GM23338 (cell line): ENCODE results near the gene IL1RL2. TPM values are rescaled to one million over a fixed set of nuclear protein-coding genes. Genes with fewer than 3 reads are reported as not detected.

Source experiments
- ATAC-seq: fragments of 200-7000 bp; cut with Tn5 transposase; 3 replicates; pipeline ENCODE4 v1.9.1; 2020
- DNase-seq: peaks from one replicate; pipeline ENCODE4 v3.0.0-alpha.2; 2015; ENCODE audit warnings: low spot score
- H2AFZ ChIP-seq: fragments of 200-600 bp; sonication (generic); 2 replicates; pipeline ENCODE4 v1.8.0; 2016; ENCODE audit warnings: antibody characterized with exemption, mild to moderate bottlenecking, moderate library complexity
- H3F3A ChIP-seq: fragments of 200-600 bp; sonication (generic); replicated peaks from 2 replicates; pipeline ENCODE4 v1.8.0; 2017; ENCODE audit warnings: antibody characterized with exemption, mixed run types, low read depth
- H3K27ac ChIP-seq: fragments of 200-600 bp; sonication (generic); 2 replicates; pipeline ENCODE4 v1.6.1; 2016; ENCODE audit warnings: low read depth
- H3K27me3 ChIP-seq: fragments of 200-600 bp; sonication (generic); 2 replicates; pipeline ENCODE4 v1.8.0; 2016; ENCODE audit warnings: mild to moderate bottlenecking, mixed run types, moderate library complexity; ENCODE audit not compliant: insufficient read depth
- H3K36me3 ChIP-seq: fragments of 200-600 bp; sonication (generic); 2 replicates; pipeline ENCODE4 v1.8.0; 2016; ENCODE audit warnings: mild to moderate bottlenecking; ENCODE audit not compliant: insufficient read depth
- H3K4me1 ChIP-seq: fragments of 200-600 bp; sonication (generic); 2 replicates; pipeline ENCODE4 v1.8.0; 2016; ENCODE audit warnings: mild to moderate bottlenecking, moderate library complexity; ENCODE audit not compliant: insufficient read depth
- H3K4me2 ChIP-seq: fragments of 200-600 bp; sonication (generic); 2 replicates; pipeline ENCODE4 v1.7.1; 2017; ENCODE audit warnings: mixed run types
- H3K4me3 ChIP-seq: fragments of 200-600 bp; sonication (generic); 2 replicates; pipeline ENCODE4 v1.6.1; 2016; ENCODE audit warnings: mixed run types
- H3K79me2 ChIP-seq: fragments of 200-600 bp; sonication (generic); replicated peaks from 2 replicates; pipeline ENCODE4 v1.8.0; 2017; ENCODE audit warnings: mild to moderate bottlenecking; ENCODE audit not compliant: insufficient read depth
- H3K9me2 ChIP-seq: fragments of 200-600 bp; sonication (generic); 2 replicates; pipeline ENCODE4 v1.8.0; 2017; ENCODE audit not compliant: insufficient read depth
- H4K20me1 ChIP-seq: fragments of 200-600 bp; sonication (generic); replicated peaks from 2 replicates; pipeline ENCODE4 v1.8.0; 2017; ENCODE audit warnings: mild to moderate bottlenecking; ENCODE audit not compliant: insufficient read depth
- H3K27ac Mint-ChIP-seq: 2 replicates; pipeline ENCODE4 v1.8.0; 2020; ENCODE audit warnings: inconsistent platforms, mild to moderate bottlenecking, moderate library complexity, mixed read lengths
- H3K27me3 Mint-ChIP-seq: 3 replicates; pipeline ENCODE4 v1.8.0; 2022; ENCODE audit warnings: low read depth, mild to moderate bottlenecking, moderate library complexity, mixed read lengths, inconsistent platforms; ENCODE audit not compliant: insufficient read depth, poor library complexity
- H3K36me3 Mint-ChIP-seq: 3 replicates; pipeline ENCODE4 v1.8.0; 2021; ENCODE audit warnings: low read depth, mild to moderate bottlenecking, inconsistent platforms, moderate library complexity, mixed read lengths
- H3K4me1 Mint-ChIP-seq: 3 replicates; pipeline ENCODE4 v1.8.0; 2020; ENCODE audit warnings: mild to moderate bottlenecking, inconsistent platforms, mixed read lengths
- H3K4me3 Mint-ChIP-seq: 3 replicates; pipeline ENCODE4 v1.8.0; 2021; ENCODE audit warnings: moderate library complexity, mild to moderate bottlenecking, inconsistent platforms, mixed read lengths
- H3K9me3 Mint-ChIP-seq: 3 replicates; pipeline ENCODE4 v1.8.0; 2020; ENCODE audit warnings: moderate library complexity, mild to moderate bottlenecking, inconsistent platforms, mixed read lengths
- CREB1 ChIP-seq: fragments of 250-450 bp; sonication (Bioruptor Pico); IDR thresholded peaks from 2 replicates; pipeline ENCODE4 v1.5.0; 2020; ENCODE audit warnings: low read depth, mild to moderate bottlenecking, moderate library complexity
- CTCF ChIP-seq, 2 experiments: fragments of 200-600 bp in 1 of 2; sonication (generic) in 1 of 2; conservative IDR thresholded peaks; 2 replicates each; pipeline versions ENCODE4 v1.5.1 to v1.6.1; 2016 to 2017; ENCODE audit warnings: antibody characterized with exemption in 2 of 2, low read depth in 2 of 2, mild to moderate bottlenecking in 2 of 2, moderate library complexity in 1 of 2
- EZH2 ChIP-seq: fragments of 200-600 bp; sonication (generic); IDR thresholded peaks from one replicate; pipeline ENCODE4 v1.8.0; 2017; ENCODE audit warnings: antibody characterized with exemption, mild to moderate bottlenecking, low read depth; ENCODE audit not compliant: unreplicated experiment
- EZH2phosphoT487 ChIP-seq: fragments of 200-600 bp; sonication (generic); IDR thresholded peaks from one replicate; pipeline ENCODE4 v1.8.1; 2018; ENCODE audit warnings: antibody characterized with exemption; ENCODE audit not compliant: unreplicated experiment
- JUNB ChIP-seq: IDR thresholded peaks from one replicate; pipeline ENCODE4 v1.6.1; 2016; ENCODE audit warnings: antibody characterized with exemption; ENCODE audit not compliant: unreplicated experiment
- NANOG ChIP-seq: IDR thresholded peaks from 2 replicates; pipeline ENCODE4 v1.6.1; 2016; ENCODE audit warnings: antibody characterized with exemption, borderline replicate concordance
- POLR2AphosphoS5 ChIP-seq: IDR thresholded peaks from 2 replicates; pipeline ENCODE4 v1.6.1; 2016; ENCODE audit warnings: antibody characterized with exemption, low read depth
- STAT1 ChIP-seq: IDR thresholded peaks from one replicate; pipeline ENCODE4 v1.6.1; 2016; ENCODE audit warnings: antibody characterized with exemption; ENCODE audit not compliant: unreplicated experiment
- ZNF114 ChIP-seq: fragments of 250-450 bp; sonication (Bioruptor Pico); IDR thresholded peaks from 2 replicates; pipeline ENCODE4 v1.5.0; 2020; ENCODE audit warnings: mild to moderate bottlenecking, moderate library complexity
- ZNF331 ChIP-seq: fragments of 250-450 bp; sonication (Bioruptor Pico); IDR thresholded peaks from 2 replicates; pipeline ENCODE4 v1.5.0; 2020; ENCODE audit warnings: low read depth, mild to moderate bottlenecking, moderate library complexity
- ZNF462 ChIP-seq: fragments of 250-450 bp; sonication (Bioruptor Pico); IDR thresholded peaks from 2 replicates; pipeline ENCODE4 v1.5.0; 2020; ENCODE audit warnings: mild to moderate bottlenecking, moderate library complexity
- polyA plus RNA-seq: library from polyadenylated mRNA; unstranded; fragments of >200 nt; fragmentation: Nextera tagmentation; extraction: Ambion mirVana; gene quantifications from 2 replicates; pipeline ENCODE4 v1.2.1, GENCODE V29; 2016
- total RNA-seq: library from RNA; depleted of rRNA; stranded (reverse); fragments of >200 nt; shearing (Covaris generic); gene quantifications from 2 replicates; pipeline ENCODE4 v1.2.3, GENCODE V29; 2014
- TF ChIP-seq, protein P1 (sequence below): IDR thresholded peaks from 2 replicates; pipeline ENCODE4 v1.6.1; 2016; ENCODE audit warnings: antibody characterized with exemption
- TF ChIP-seq, protein P2 (sequence below): IDR thresholded peaks from one replicate; pipeline ENCODE4 v1.6.1; 2018; ENCODE audit warnings: antibody characterized with exemption; ENCODE audit not compliant: unreplicated experiment

Gene IL1RL2
- total and polyA plus RNA-seq, 2 experiments from 2014 or later = not detected

GRCh38 chr2:102184018-102184417, 2.8 kb upstream of the IL1RL2 start:
- peaks cover 27% of the 10 kb centered on the region for H3K27me3 Mint-ChIP-seq

More at GRCh38 chr2:102184018-102184417, 2.8 kb upstream of the IL1RL2 start:
- Histone ChIP-seq H4K20me1 (0 out of 2 replicates have a peak, but pooled peaks cover 5% of the 10 kb centered on the region), H2AFZ (no peak overlapping the region), H3K27ac (no peak overlapping the region), H3K27me3 (peaks cover 38% of the 10 kb centered on the region), H3K4me1 (no peaks in the 10 kb centered on the region; the same call in 1 of the 2 replicates), H3K4me3 (no peak overlapping the region), H3F3A (no peaks in the 10 kb centered on the region), H3K9me2 (no peaks in the 10 kb centered on the region), H3K4me2 (no peak overlapping the region), H3K36me3 (no peaks in the 10 kb centered on the region), H3K79me2 (no peaks in the 10 kb centered on the region)
- DNase-seq (no peak), ATAC-seq (no peak)
- Mint-ChIP-seq H3K4me1 (no peaks in the 10 kb centered on the region; the same call in 1 of the 3 replicates), H3K36me3 (no peaks in the 10 kb centered on the region; the same call in 2 of the 3 replicates), H3K4me3 (no peak overlapping the region), H3K27ac (no peak overlapping the region), H3K9me3 (peaks cover 2% of the 10 kb centered on the region; the same call in 1 of the 3 replicates)
- TF ChIP-seq, protein P1, sequence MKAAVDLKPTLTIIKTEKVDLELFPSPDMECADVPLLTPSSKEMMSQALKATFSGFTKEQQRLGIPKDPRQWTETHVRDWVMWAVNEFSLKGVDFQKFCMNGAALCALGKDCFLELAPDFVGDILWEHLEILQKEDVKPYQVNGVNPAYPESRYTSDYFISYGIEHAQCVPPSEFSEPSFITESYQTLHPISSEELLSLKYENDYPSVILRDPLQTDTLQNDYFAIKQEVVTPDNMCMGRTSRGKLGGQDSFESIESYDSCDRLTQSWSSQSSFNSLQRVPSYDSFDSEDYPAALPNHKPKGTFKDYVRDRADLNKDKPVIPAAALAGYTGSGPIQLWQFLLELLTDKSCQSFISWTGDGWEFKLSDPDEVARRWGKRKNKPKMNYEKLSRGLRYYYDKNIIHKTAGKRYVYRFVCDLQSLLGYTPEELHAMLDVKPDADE = no peak
- TF ChIP-seq CREB1 (CRISPR knock-in tag) = no peak
- no peak for TF ChIP-seq ZNF331
- no peak for TF ChIP-seq NANOG
- no peak for TF ChIP-seq EZH2phosphoT487
- TF ChIP-seq POLR2AphosphoS5 = no peak
- TF ChIP-seq, protein P2, sequence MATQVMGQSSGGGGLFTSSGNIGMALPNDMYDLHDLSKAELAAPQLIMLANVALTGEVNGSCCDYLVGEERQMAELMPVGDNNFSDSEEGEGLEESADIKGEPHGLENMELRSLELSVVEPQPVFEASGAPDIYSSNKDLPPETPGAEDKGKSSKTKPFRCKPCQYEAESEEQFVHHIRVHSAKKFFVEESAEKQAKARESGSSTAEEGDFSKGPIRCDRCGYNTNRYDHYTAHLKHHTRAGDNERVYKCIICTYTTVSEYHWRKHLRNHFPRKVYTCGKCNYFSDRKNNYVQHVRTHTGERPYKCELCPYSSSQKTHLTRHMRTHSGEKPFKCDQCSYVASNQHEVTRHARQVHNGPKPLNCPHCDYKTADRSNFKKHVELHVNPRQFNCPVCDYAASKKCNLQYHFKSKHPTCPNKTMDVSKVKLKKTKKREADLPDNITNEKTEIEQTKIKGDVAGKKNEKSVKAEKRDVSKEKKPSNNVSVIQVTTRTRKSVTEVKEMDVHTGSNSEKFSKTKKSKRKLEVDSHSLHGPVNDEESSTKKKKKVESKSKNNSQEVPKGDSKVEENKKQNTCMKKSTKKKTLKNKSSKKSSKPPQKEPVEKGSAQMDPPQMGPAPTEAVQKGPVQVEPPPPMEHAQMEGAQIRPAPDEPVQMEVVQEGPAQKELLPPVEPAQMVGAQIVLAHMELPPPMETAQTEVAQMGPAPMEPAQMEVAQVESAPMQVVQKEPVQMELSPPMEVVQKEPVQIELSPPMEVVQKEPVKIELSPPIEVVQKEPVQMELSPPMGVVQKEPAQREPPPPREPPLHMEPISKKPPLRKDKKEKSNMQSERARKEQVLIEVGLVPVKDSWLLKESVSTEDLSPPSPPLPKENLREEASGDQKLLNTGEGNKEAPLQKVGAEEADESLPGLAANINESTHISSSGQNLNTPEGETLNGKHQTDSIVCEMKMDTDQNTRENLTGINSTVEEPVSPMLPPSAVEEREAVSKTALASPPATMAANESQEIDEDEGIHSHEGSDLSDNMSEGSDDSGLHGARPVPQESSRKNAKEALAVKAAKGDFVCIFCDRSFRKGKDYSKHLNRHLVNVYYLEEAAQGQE = no peak
- no peak for TF ChIP-seq STAT1
- TF ChIP-seq EZH2 = no peak
- no peak for TF ChIP-seq CTCF (conservative IDR thresholded peaks at IDR 0.05; ENCODE audit: low read depth in 2 of 2)
- no peak for TF ChIP-seq ZNF462 (CRISPR knock-in tag)
- no peak for TF ChIP-seq ZNF114
- TF ChIP-seq JUNB = no peak
